Measurements from ENCODE around the gene HIC2.
"Not testable (repeated sequence)": the region's sequence is repeated elsewhere in the genome, so short reads cannot be mapped to it uniquely, and the experiment has no call there.

Gene HIC2

DNA sequence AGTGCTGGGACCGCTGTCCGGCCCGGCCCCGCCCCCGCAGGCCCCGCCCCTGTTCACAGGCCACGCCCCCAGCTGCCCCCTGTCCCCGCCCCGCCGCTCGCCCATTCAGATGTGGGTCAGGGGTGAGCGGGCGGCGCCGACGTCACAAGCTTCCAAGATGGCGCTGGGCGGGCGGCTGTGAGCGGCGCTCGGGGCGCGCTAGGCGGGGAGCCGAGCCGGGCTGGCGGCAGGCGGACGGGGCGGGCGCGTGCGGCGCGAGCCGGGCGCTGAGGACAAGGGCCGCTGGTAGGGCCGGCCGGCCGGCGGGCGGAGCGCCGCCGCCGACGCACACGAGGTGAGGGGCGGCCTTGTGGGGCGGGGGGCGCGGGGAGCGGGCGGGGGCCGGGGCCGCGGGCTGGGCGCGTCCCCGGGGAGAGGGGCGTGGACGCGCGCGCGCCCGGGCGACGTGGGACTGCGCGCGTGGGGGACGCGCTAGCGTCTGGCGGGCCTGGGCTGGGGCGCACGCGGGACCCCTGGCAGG is at the start of gene HIC2:
HIC2 (plus strand) TSS at position 145 of the 520 bp plus-strand sequence. CDS start 25,461 bp downstream, outside the sequence.
- peak in 1 of 2 donors; percentile 22 for DNase-seq

- DNase-seq, result not testable (repeated sequence)
These were observed 48.4 kb upstream of the HIC2 start for GRCh38 chr22:21368603-21369310.

- not testable (repeated sequence) for DNase-seq
These were observed 41.3 kb upstream of the HIC2 start for GRCh38 chr22:21375880-21376279.

GRCh38 chr22:21383701-21384467 is 33.3 kb upstream of the HIC2 start, which contains the start of gene RIMBP3B:
TSS of gene RIMBP3B (plus strand) at chr22:21383751. CDS start at chr22:21383859, 108 bp downstream.
- DNase-seq, result not testable (repeated sequence)

DNA sequence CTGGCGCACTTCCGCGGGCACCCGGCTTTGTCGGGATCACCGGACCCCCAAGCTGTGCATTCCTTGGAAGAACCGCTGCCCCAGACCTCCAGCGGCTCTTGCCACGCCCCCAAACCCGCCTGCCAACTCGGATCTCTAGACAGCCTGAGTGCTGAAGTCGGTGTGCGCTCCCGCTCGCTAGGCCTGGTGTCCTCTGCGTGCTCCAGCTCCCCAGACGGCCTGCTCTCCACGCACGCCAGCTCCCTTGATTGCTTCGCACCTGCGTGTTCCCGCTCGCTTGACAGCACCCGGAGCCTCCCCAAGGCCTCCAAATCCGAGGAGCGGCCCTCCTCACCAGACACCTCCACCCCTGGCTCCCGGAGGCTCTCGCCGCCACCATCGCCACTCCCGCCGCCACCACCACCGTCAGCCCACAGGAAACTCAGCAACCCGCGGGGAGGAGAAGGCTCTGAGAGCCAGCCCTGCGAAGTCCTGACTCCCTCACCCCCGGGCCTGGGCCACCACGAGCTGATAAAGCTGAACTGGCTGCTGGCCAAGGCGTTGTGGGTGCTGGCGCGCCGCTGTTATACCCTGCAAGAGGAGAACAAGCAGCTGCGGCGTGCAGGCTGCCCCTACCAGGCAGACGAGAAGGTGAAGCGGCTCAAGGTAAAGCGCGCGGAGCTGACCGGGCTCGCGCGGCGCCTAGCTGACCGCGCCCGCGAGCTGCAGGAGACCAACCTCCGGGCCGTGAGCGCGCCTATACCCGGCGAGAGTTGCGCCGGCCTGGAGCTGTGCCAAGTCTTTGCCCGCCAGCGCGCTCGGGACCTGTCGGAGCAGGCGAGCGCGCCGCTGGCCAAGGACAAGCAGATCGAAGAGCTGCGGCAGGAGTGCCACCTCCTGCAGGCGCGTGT is 32.5 kb upstream of the HIC2 start:
- DNase-seq, result not testable (repeated sequence)

GRCh38 chr22:21389480-21389879 is 27.7 kb upstream of the HIC2 start:
- DNase-seq, result not testable (repeated sequence)

GRCh38 chr22:21390013-21390412 is 27.2 kb upstream of the HIC2 start:
- not testable (repeated sequence) for DNase-seq

DNA sequence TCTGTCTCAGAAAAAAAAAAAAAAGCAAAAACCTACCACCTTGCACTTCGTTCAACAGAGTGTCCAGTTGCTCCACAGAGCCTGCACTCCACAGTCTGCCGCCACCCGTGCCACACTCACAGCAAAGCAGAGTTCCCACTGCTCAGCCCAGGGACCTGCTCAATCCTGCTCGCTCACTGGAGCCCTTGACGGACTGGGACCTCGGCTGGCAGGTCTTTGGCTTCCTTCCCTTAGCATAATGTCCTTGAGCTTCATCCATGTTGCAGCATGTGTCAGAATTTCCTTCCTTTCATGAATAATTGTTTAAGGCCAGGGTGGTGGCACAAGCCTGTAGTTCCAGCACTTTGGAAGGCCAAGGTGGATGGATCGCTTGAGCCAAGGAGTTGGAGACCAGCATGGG is 22.6 kb upstream of the HIC2 start:
- not testable (repeated sequence) for DNase-seq

DNA sequence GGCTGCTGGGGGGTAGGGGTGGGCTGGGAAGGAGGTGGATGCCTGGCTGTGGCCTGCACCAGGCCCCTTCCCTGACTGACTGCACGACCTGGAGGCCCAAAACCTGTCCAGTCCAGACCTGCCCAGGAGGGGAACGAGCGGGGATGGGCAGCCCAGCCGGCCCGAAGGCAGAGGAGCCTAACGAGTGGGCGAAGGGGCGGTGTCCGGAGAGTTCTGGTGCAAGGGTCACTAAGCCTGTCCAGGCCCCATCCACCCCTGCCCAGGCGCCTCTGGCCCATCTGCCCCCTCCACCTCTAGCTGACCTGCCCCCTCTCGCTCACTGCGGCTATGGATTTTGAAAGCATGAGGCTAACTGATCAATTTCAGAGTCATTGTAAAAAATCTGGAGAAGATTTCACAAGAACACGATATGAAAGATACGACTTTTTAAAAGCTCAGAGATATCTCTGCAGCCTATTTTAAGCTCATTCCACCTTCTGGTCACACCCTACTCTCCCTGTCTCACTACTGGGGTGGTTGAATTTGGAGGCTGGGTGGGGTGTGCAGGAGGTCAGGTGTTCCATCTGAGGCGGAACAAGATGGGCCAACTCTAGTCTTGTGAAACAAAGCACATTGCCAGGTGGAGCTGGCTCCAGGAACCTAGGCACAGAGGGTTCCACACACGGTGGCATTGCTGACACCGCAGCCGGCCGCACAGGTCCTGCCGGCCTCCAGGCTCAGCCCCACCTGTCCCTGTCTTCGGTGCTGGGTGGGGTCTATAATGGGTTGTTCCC is 15.8 kb upstream of the HIC2 start:
- DNase-seq, result not testable (repeated sequence)

DNA sequence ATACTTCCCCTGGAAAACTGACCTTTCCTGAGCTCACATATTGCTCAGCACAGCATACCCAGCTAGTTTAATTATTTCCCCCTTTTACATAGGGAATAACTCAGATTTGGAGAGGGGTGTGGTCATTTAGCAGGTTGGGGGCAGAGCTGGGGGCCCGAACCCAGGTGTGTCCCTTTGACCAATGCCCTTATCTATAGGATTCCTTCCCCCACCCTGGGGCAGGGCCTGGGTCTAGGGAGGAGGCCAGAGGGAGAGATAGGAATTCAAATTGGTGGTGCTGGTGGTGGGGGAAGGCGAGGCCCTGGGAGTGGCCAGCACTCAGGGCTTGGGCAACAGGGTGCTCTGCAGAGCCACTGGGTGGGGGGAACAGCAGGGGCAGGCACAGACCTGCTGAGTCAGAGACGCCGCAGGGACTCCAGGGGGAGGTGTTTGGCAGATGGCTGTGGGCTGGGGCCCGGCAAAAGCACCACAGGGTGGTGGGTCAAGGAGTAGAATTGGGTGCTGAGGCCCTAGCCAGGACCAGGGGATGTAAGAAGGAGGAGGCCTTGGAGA is 14.3 kb upstream of the HIC2 start:
- not testable (repeated sequence) for DNase-seq

- not testable (repeated sequence) for DNase-seq
These were observed 10.0 kb upstream of the HIC2 start for GRCh38 chr22:21407139-21407538.

DNA sequence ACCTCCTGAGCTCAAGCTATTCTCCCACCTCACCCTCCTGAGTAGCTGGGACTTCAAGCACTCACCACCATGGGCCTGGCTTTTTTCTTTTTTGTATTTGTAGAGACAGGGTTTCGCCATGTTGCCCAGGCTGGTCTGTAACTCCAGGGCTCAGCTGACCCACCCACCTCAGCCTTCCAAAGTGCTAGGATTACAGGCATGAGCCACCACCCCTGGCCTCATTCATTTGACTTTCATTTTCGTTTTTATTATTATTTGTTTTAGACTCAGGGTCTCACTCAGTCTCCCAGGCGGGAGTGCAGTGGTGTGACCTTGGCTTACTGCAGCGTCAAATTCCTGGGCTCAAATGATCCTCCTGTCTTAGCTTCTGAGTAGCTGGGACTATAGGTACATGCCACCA is 9.4 kb upstream of the HIC2 start:
- not testable (repeated sequence) for DNase-seq

DNA sequence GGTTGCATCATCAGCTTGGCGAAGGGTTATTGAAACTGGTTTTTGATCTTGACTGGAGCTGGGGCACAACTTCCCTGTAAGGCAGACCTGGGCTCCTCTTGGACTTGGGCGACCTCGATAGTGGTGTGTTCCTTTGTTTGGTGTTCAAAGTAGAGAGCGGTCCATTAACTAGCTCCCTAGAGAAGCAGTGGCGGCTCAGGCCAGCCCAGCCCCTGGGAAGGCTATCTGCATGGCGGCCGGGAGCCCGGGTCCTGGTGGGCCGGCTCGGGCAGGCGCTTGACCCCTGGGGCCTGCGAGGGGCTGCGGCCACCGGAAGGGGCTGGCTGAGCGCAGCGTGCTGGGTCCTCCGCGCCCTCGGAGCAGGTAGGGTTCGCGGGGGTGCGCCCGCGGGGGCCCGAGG is 796 bp upstream of the HIC2 start:
- not testable (repeated sequence) for DNase-seq

- peak; percentile 1 to 33 for DNase-seq
These were observed 682 bp downstream of the HIC2 start for GRCh38 chr22:21417853-21418252.

DNA sequence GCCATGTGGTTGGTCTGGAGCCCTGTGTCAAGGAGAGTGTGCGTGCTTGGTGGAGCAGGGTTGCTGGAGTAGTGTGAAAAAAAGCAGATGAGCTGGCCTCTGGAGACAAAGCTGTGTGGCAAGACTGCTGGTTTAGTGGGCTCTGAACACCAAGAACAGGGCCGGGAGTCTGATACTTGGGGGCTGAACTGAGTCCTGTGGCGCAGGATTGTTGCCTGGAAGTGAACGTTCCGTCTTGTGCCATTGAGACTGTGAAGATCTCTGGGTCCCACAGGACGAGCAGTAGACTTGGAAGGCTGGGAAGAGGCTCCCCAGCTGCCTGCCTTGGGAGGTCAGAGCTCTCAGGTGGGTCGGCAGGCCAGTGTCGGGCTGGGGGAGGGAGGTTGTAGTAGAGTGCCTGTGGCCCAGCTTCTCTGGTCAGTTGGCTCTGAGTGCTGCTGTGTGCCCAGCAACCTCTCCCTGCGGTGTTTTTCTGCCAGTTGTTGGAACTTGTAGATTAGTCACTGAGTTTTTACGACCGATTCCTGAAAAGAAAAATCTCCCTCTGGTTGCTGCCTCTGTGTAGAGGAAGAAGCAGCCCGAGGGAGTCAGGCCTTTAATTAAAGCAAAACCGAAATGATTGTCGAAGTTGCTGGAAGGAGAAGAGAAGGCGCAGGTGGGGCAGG is 1.9 kb downstream of the HIC2 start:
- not testable (repeated sequence) for DNase-seq

- peak in 1 of 2 donors; percentile 10 for DNase-seq
These were observed 3.1 kb downstream of the HIC2 start for GRCh38 chr22:21420180-21420763.

DNA sequence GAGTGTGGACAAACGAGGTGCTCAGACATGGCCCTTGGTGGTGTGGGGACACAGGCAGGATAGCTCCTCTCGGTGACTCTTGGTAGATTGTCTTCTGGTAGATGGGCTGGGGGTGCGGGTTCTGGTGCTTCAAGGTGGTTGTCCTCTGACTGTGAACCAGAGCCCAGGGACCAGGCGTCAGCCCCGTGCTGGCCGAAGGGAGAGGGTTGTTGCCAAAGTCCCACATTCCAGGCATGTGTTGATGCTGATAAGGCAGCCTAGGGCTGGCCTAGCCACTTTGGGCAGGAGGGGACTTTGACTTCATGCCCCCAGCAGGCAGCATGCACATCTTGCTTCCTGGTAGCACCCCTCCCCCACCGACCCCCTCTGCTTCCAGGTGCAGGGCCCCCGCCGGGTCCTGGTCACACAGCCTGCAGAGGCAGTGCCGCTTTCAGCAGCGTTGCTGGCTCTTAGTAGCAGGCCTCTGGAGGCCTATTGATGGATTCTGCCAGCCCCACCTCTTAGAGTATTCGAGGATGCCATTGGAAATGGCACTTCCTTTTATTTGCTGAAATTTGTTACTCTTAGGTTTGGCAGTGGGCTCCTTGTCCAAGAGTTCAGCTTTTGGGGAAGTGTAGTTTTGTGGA is 7.0 kb downstream of the HIC2 start:
- DNase-seq, result not testable (repeated sequence)

DNA sequence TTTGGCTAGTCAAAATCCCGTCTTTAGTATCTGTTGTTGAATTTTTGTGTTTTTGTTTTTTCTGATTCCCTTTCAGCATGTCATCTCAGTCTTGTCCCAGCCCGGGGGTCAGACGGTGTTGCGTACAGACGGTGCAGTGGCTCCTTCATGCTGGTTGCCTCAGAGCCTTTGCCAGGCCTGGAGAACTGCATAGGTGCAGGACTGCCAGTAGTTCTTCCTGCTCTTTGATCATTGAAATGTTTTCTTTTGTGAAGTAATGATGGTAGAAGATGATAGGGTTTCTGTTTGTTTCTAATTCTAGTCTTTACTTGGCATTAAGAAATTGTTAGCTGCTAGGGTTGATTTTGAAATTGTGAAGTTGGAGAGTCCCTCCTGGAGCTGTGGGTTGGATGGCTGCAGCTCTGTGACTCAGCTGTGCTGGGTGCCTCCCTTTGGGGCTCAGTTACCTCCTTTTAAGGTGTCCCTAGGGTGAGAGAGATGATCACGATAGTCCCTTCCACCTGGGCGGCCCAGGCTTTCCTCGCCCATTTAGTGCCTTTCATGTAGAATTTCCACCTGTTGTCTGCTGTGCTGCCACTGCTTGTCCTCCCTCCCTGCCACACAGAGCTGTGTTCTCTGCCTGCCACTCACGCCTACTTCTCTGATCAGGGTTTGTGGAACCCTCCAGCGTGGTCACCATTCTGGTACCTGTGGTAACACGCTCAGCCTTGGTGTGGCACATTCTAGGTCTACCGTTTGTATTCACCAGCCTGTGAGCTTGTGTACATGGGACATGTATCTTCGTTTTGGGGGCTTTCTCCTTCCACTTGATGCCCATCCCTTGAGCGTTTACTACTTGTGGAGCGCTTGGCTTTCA is 17.4 kb downstream of the HIC2 start:
- DNase-seq, result not testable (repeated sequence)

All from CD4-positive, alpha-beta T cell treated with Interferon alpha-2 for 1 hour (primary cell).